HL-60 (cell line): ENCODE data around the gene RHOB.

ENCODE experiments used
- DNase-seq, 2 experiments: peaks; one replicate each; pipeline ENCODE4 v3.0.0-alpha.2; 2010 to 2020; ENCODE audit warnings: low read depth in 1 of 2, low spot score in 1 of 2
- H3K27ac ChIP-seq: fragments of 250-450 bp; sonication (Bioruptor Pico); replicated peaks from 2 replicates; pipeline ENCODE4 v1.5.1; 2020; ENCODE audit warnings: mild to moderate bottlenecking, moderate library complexity
- H3K27me3 ChIP-seq: fragments of 250-450 bp; sonication (Bioruptor Pico); 2 replicates; pipeline ENCODE4 v1.5.1; 2021; ENCODE audit warnings: mild to moderate bottlenecking, moderate library complexity; ENCODE audit not compliant: insufficient read depth, poor library complexity, severe bottlenecking
- H3K4me3 ChIP-seq: replicated peaks from 2 replicates; pipeline ENCODE4 v1.5.1; 2011; ENCODE audit warnings: mild to moderate bottlenecking, control low read depth, low read length; ENCODE audit not compliant: insufficient read depth
- GABPA ChIP-seq: IDR thresholded peaks from 2 replicates; pipeline ENCODE4 v1.6.1; 2012; ENCODE audit warnings: low read depth
- POLR2AphosphoS5 ChIP-seq: IDR thresholded peaks from 2 replicates; pipeline ENCODE4 v1.6.1; 2012; ENCODE audit warnings: low read depth
- SPI1 ChIP-seq: IDR thresholded peaks from 2 replicates; pipeline ENCODE4 v1.6.1; 2012; ENCODE audit warnings: low read depth, mild to moderate bottlenecking, borderline replicate concordance
- TF ChIP-seq, protein P1 (sequence below): IDR thresholded peaks from one replicate; pipeline ENCODE4 v1.5.1; 2011; ENCODE audit warnings: low read length, control low read depth, inconsistent platforms; ENCODE audit not compliant: insufficient read depth
- TF ChIP-seq, protein P2 (sequence below): IDR thresholded peaks from 2 replicates; pipeline ENCODE4 v1.6.1; 2012; ENCODE audit warnings: low read depth; ENCODE audit not compliant: insufficient replicate concordance

RHOB gene

DNA sequence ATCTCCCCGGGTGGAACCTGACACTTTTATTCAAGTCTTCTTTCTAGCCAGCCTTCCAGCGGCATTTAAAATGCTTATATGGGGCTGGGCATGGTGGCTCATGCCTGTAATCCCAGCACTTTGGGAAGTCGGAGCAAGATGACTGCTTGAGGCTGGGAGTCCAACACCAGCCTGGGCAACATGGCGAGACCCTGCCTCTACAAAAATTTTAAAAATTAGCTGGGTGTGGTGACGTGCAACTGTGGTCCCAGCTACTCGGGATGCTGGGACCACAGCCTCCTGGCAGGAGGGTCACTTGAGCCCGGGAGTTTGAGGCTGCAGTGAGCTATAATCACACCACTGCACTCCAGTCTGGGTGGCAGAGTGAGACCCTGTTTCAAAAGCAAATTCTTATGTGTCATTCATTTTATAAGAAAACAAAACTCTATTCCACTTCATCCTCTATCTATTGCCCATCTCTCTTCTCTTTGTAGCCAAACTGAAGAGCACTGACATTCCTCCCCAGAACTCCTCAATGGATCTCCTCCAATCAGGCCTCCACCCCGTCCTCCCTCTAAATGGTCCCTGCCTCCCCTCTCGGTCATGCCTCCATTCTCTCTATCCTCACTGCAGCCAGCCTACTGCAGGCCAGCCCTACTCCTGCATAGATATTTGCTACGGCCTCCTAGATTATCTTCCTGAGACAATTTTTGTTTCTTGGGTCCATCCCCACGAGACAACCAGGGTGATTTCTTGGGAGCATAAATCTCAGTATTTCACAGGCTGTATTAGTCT is 18.0 kb upstream of the RHOB start:
- TF ChIP-seq GABPA (no peak), SPI1 (no peak), POLR2AphosphoS5 (no peak)
- TF ChIP-seq, protein P1, sequence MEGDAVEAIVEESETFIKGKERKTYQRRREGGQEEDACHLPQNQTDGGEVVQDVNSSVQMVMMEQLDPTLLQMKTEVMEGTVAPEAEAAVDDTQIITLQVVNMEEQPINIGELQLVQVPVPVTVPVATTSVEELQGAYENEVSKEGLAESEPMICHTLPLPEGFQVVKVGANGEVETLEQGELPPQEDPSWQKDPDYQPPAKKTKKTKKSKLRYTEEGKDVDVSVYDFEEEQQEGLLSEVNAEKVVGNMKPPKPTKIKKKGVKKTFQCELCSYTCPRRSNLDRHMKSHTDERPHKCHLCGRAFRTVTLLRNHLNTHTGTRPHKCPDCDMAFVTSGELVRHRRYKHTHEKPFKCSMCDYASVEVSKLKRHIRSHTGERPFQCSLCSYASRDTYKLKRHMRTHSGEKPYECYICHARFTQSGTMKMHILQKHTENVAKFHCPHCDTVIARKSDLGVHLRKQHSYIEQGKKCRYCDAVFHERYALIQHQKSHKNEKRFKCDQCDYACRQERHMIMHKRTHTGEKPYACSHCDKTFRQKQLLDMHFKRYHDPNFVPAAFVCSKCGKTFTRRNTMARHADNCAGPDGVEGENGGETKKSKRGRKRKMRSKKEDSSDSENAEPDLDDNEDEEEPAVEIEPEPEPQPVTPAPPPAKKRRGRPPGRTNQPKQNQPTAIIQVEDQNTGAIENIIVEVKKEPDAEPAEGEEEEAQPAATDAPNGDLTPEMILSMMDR, result no peak
- Histone ChIP-seq H3K27me3 (no peaks in the 10 kb centered on the region), H3K27ac (no peak overlapping the region), H3K4me3 (no peak overlapping the region)
- no peak for DNase-seq

DNA sequence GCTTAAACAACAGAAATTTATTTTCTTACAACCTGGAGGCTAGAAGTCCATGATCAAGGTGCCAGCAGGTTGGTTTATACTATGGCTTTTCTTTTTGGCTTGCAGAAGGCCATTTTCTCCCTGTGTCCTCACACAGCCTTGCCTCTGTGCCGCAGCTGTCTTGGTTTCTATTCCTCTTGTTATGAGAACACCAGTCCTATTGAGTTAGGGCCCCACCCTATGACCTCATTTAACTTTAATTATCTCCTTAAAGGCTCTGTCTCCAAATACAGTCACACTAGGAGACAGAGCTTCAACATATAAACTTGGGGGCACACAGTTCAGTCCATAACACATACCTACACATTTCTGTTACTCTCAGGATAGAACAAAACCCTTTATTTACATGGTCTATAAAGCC is 17.3 kb upstream of the RHOB start:
- no peak overlapping the region for H3K4me3 ChIP-seq
- TF ChIP-seq, protein P2, sequence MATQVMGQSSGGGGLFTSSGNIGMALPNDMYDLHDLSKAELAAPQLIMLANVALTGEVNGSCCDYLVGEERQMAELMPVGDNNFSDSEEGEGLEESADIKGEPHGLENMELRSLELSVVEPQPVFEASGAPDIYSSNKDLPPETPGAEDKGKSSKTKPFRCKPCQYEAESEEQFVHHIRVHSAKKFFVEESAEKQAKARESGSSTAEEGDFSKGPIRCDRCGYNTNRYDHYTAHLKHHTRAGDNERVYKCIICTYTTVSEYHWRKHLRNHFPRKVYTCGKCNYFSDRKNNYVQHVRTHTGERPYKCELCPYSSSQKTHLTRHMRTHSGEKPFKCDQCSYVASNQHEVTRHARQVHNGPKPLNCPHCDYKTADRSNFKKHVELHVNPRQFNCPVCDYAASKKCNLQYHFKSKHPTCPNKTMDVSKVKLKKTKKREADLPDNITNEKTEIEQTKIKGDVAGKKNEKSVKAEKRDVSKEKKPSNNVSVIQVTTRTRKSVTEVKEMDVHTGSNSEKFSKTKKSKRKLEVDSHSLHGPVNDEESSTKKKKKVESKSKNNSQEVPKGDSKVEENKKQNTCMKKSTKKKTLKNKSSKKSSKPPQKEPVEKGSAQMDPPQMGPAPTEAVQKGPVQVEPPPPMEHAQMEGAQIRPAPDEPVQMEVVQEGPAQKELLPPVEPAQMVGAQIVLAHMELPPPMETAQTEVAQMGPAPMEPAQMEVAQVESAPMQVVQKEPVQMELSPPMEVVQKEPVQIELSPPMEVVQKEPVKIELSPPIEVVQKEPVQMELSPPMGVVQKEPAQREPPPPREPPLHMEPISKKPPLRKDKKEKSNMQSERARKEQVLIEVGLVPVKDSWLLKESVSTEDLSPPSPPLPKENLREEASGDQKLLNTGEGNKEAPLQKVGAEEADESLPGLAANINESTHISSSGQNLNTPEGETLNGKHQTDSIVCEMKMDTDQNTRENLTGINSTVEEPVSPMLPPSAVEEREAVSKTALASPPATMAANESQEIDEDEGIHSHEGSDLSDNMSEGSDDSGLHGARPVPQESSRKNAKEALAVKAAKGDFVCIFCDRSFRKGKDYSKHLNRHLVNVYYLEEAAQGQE, result no peak
- no peak for TF ChIP-seq SPI1
- TF ChIP-seq GABPA, result no peak
- no peak for TF ChIP-seq POLR2AphosphoS5
- TF ChIP-seq, protein P1, result no peak
- no peaks in the 10 kb centered on the region for H3K27me3 ChIP-seq
- no peak for DNase-seq
- no peak overlapping the region for H3K27ac ChIP-seq

DNA sequence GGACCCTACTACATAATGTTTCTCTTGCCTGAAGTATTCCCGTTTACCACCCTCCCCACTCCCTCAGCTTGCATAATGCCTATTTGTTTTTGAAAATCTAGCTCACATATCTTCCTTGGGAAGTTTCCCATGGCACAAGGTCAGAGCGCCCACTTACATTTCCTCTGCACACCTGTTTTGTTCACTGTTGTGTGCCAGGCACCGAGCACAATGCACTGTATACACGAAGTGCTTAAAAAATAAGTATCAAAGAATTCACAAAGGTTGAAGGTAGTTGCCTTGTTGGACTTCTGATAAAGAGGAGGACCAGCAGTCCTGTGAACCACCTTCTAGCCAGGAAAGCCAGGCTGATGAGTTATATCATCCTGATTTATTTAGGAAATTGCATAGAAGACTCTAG is 16.8 kb upstream of the RHOB start:
- TF ChIP-seq SPI1 (no peak), GABPA (no peak), POLR2AphosphoS5 (no peak)
- TF ChIP-seq, protein P1, result no peak
- TF ChIP-seq, protein P2, result no peak
- Histone ChIP-seq H3K27ac (no peak overlapping the region), H3K27me3 (no peaks in the 10 kb centered on the region), H3K4me3 (no peak overlapping the region)
- DNase-seq, result no peak
